ENCODE results near the gene ATP13A2. TPM values are rescaled to one million over a fixed set of nuclear protein-coding genes. Genes with fewer than 3 reads are reported as not detected.

The ATP13A2 gene
- total RNA-seq, 5 donors from 2014 or later (not counting 1 experiment from before 2014, with no cell fraction given), result 39.4 to 65.5 (median 58.2) TPM

DNA sequence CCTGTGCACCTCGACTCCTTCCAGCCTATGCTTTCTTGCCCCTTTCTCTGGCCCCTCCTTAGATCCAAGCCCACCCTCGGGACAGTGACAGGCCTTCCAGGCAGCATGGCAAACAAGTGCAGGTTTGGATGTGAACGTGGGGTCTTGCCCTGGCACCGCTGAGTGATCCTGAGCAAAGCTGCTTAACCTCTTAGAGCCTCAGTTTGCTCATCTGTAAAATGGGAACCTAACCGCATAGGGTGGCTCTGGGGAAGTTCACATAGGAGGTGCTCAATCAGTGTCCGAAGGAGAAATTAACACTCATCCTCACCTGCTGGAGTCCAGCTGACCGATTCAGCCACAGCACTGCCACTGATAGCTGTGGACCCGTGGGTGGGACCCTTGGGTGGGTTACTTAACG, 38.5 kb downstream of the ATP13A2 start:
- Mint-ChIP-seq H3K4me1 (no peaks in the 10 kb centered on the region), H3K9me3 (no peaks in the 10 kb centered on the region), H3K27me3 (no peaks in the 10 kb centered on the region), H3K27ac (no peak overlapping the region), H3K36me3 (peaks cover 4% of the 10 kb centered on the region), H3K4me3 (no peak overlapping the region)
- Histone ChIP-seq H3K27ac (ENCODE audit: low read length) (no peak overlapping the region), H3K9me3 (no peaks in the 10 kb centered on the region), H3K36me3 (ENCODE audit: control insufficient read depth in 2 of 2, extremely low read depth in 1 of 2, insufficient read depth in 1 of 2, low read length in 1 of 2) (peaks cover 3 to 5% of the 10 kb centered on the region in 2 donors), H3K4me1 (ENCODE audit: control insufficient read depth in 1 of 2, extremely low read depth in 1 of 2, insufficient read depth in 2 of 2, low read length in 2 of 2) (no peaks in the 10 kb centered on the region), H3K4me3 (ENCODE audit: control insufficient read depth in 1 of 2, extremely low read depth in 1 of 2, low read length in 1 of 2) (no peak overlapping the region), H3K27me3 (replicated peaks in 1 of 2; ENCODE audit: control insufficient read depth in 2 of 2, extremely low read depth in 1 of 2, insufficient read depth in 2 of 2, low read length in 1 of 2) (no peaks in the 10 kb centered on the region)
- DNase-seq (no peak), ATAC-seq (replicated peaks in 1 of 4) (no peak)
- ChIA-PET CTCF (no interaction called here), POLR2A (no interaction called here)
- WGBS (ENCODE audit: insufficient coverage), result 88% methylated on average over 7 of the region's 9 CpGs

DNA sequence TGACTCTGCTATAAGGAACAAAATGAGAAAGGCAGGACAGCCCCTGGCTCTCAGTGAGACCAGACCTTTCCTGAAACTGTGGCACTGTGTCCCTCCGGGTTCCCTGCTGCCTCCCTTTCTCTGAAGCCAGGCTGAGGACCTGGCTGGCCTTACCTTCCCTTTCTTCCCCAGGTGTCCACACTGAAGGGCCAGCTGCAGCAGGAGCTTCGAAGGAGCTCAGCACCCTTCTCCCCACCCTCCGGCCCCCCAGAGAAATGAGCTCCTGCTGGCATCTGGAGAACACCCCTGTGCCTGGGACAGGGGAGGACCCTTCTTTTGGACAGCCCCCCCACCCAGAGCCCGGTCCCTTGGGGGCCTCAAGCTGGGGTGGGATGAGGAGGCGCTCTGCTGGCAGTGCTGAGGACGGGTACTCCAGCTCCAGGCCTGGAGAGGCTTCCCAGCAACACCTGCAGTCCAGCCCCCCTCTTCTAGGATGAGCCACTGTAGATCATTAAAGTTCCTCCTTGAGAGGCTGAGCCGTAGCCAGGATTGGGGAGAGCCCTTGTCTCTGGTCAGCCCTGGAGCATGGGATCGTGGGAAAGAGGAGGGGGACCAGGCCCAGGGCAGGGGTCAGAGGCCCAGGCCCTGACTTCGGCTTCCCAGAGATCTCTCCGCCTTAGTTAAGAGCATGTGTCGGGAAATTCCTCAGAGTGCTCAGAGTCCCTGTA, 39.4 kb downstream of the ATP13A2 start:
- no peak overlapping the region for H3K27ac Mint-ChIP-seq
- ATAC-seq (replicated peaks in 1 of 4), result no peak
- Histone ChIP-seq H3K27me3 (replicated peaks in 1 of 2; ENCODE audit: control insufficient read depth in 2 of 2, extremely low read depth in 1 of 2, insufficient read depth in 2 of 2, low read length in 1 of 2) (no peaks in the 10 kb centered on the region), H3K4me1 (ENCODE audit: control insufficient read depth in 1 of 2, extremely low read depth in 1 of 2, insufficient read depth in 2 of 2, low read length in 2 of 2) (no peaks in the 10 kb centered on the region), H3K36me3 (ENCODE audit: control insufficient read depth in 2 of 2, extremely low read depth in 1 of 2, insufficient read depth in 1 of 2, low read length in 1 of 2) (peaks cover 3 to 6% of the 10 kb centered on the region in 2 donors), H3K27ac (ENCODE audit: low read length) (no peak overlapping the region), H3K9me3 (no peaks in the 10 kb centered on the region), H3K4me3 (ENCODE audit: control insufficient read depth in 1 of 2, extremely low read depth in 1 of 2, low read length in 1 of 2) (no peak overlapping the region)
- ChIA-PET POLR2A (no interaction called here), CTCF (no interaction called here)
- H3K4me3 Mint-ChIP-seq, result no peak overlapping the region
- WGBS (ENCODE audit: insufficient coverage), result 85% methylated on average over 3 of the region's 11 CpGs
- H3K4me1 Mint-ChIP-seq, result no peaks in the 10 kb centered on the region
- DNase-seq, result no peak
- H3K9me3 Mint-ChIP-seq, result no peaks in the 10 kb centered on the region
- peaks cover 5% of the 10 kb centered on the region for H3K36me3 Mint-ChIP-seq
- no peaks in the 10 kb centered on the region for H3K27me3 Mint-ChIP-seq

DNA sequence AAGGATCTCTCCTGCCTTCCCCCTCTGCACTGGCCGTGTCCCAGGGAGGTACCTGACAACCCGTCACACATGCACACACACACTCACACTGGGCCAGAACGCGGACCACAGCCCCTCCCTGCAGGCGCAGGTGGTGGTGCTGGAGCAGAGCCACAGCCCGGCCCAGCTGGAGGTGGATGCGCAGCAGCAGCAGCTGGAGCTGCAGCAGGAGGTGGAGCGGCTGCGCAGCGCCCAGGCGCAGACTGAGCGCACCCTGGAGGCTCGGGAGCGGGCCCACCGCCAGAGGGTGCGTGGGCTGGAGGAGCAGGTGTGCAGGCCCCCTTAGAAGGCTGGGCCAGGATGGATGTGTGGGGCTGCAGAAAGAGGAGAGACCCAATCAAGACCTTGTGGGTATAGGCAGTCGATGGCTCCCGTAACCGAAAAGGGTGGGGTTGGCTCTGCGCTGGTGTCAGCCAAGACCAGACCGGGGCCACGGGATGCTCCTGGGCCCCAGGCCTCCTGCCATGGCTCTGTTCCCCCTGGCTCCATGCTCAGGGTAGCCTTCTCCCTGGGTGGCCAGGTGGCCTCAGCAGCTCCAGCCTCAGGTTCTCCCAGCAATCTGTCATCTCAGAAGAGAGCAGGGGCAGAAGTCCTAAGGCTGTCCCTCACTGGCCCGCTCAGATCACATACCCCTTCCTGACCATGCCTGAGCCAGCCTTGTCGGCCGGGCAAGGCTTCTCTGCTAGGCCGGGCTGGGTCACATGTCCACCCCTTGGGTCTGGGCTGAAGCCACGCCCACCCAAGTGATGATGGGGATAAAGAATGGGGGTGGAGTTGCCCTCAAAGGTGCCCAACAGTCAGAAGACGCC, 40.2 kb downstream of the ATP13A2 start:
- H3K36me3 Mint-ChIP-seq, result peaks cover 8% of the 10 kb centered on the region
- H3K27me3 ChIP-seq (replicated peaks in 1 of 2; ENCODE audit: control insufficient read depth in 2 of 2, extremely low read depth in 1 of 2, insufficient read depth in 2 of 2, low read length in 1 of 2), result no peaks in the 10 kb centered on the region
- H3K27ac Mint-ChIP-seq, result no peak overlapping the region
- H3K9me3 Mint-ChIP-seq, result no peaks in the 10 kb centered on the region
- no peak for DNase-seq
- no peaks in the 10 kb centered on the region for H3K4me1 Mint-ChIP-seq
- ChIA-PET POLR2A (no interaction called here), CTCF (no interaction called here)
- no peaks in the 10 kb centered on the region for H3K4me1 ChIP-seq (ENCODE audit: control insufficient read depth in 1 of 2, extremely low read depth in 1 of 2, insufficient read depth in 2 of 2, low read length in 2 of 2)
- no peak for ATAC-seq (replicated peaks in 1 of 4)
- H3K27me3 Mint-ChIP-seq, result no peaks in the 10 kb centered on the region
- H3K27ac ChIP-seq (ENCODE audit: low read length), result no peak overlapping the region
- no peak overlapping the region for H3K4me3 ChIP-seq (ENCODE audit: control insufficient read depth in 1 of 2, extremely low read depth in 1 of 2, low read length in 1 of 2)
- peaks cover 3 to 9% of the 10 kb centered on the region in 2 donors for H3K36me3 ChIP-seq (ENCODE audit: control insufficient read depth in 2 of 2, extremely low read depth in 1 of 2, insufficient read depth in 1 of 2, low read length in 1 of 2)
- H3K4me3 Mint-ChIP-seq, result no peak overlapping the region
- no peaks in the 10 kb centered on the region for H3K9me3 ChIP-seq
- WGBS (ENCODE audit: insufficient coverage), result 89% methylated on average over 21 of the region's 28 CpGs

GRCh38 chr1:16970132-16970910, 41.4 kb downstream of the ATP13A2 start:
- H3K27me3 ChIP-seq (replicated peaks in 1 of 2; ENCODE audit: control insufficient read depth in 2 of 2, extremely low read depth in 1 of 2, insufficient read depth in 2 of 2, low read length in 1 of 2), result no peaks in the 10 kb centered on the region
- peaks cover 17% of the 10 kb centered on the region for H3K36me3 Mint-ChIP-seq
- WGBS (ENCODE audit: insufficient coverage), result 96% methylated on average over 24 of the region's 28 CpGs
- no peak overlapping the region for H3K4me3 ChIP-seq (ENCODE audit: control insufficient read depth in 1 of 2, extremely low read depth in 1 of 2, low read length in 1 of 2)
- no peak for DNase-seq
- no peaks in the 10 kb centered on the region for H3K4me1 ChIP-seq (ENCODE audit: control insufficient read depth in 1 of 2, extremely low read depth in 1 of 2, insufficient read depth in 2 of 2, low read length in 2 of 2)
- H3K27ac Mint-ChIP-seq, result no peak overlapping the region
- POLR2A ChIA-PET, result no interaction called here
- peaks cover 0 to under 1% (median 0%) of the 10 kb centered on the region in 3 donors for H3K4me1 Mint-ChIP-seq
- no peaks in the 10 kb centered on the region for H3K27me3 Mint-ChIP-seq
- CTCF ChIA-PET, result no interaction called here
- no peak overlapping the region for H3K4me3 Mint-ChIP-seq
- H3K9me3 Mint-ChIP-seq, result no peaks in the 10 kb centered on the region
- no peaks in the 10 kb centered on the region for H3K9me3 ChIP-seq
- H3K27ac ChIP-seq (ENCODE audit: low read length), result no peak overlapping the region
- peaks cover 10 to 15% of the 10 kb centered on the region in 2 donors for H3K36me3 ChIP-seq (ENCODE audit: control insufficient read depth in 2 of 2, extremely low read depth in 1 of 2, insufficient read depth in 1 of 2, low read length in 1 of 2)
- ATAC-seq (replicated peaks in 1 of 4), result no peak

DNA sequence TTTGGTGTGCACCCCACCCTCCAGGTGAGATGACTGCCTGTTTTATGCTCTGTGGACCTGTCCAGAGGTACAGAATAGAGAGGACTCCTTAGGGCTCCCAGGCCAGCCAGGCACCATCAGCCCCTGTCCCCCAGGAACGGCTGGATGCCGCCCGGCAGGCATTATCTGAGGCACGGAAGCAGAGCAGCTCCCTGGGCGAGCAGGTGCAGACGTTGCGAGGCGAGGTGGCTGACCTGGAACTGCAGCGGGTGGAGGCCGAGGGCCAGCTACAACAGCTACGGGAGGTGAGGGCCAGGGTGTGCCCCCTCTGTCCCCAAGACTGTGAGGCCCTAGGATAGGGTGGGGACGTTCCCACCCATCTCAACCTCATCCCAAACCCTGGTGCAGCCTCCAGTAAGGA, 42.1 kb downstream of the ATP13A2 start:
- Histone ChIP-seq H3K4me3 (ENCODE audit: control insufficient read depth in 1 of 2, extremely low read depth in 1 of 2, low read length in 1 of 2) (no peak overlapping the region), H3K4me1 (ENCODE audit: control insufficient read depth in 1 of 2, extremely low read depth in 1 of 2, insufficient read depth in 2 of 2, low read length in 2 of 2) (no peaks in the 10 kb centered on the region), H3K27me3 (replicated peaks in 1 of 2; ENCODE audit: control insufficient read depth in 2 of 2, extremely low read depth in 1 of 2, insufficient read depth in 2 of 2, low read length in 1 of 2) (no peaks in the 10 kb centered on the region), H3K36me3 (ENCODE audit: control insufficient read depth in 2 of 2, extremely low read depth in 1 of 2, insufficient read depth in 1 of 2, low read length in 1 of 2) (peaks cover 10 to 15% of the 10 kb centered on the region in 2 donors), H3K27ac (ENCODE audit: low read length) (no peak overlapping the region), H3K9me3 (no peaks in the 10 kb centered on the region)
- ChIA-PET CTCF (no interaction called here), POLR2A (no interaction called here)
- Mint-ChIP-seq H3K27ac (no peak overlapping the region), H3K9me3 (no peaks in the 10 kb centered on the region), H3K4me3 (no peak overlapping the region), H3K4me1 (peaks cover 0 to 5% (median 0%) of the 10 kb centered on the region in 3 donors), H3K36me3 (peaks cover 22% of the 10 kb centered on the region), H3K27me3 (no peaks in the 10 kb centered on the region)
- DNase-seq (no peak), ATAC-seq (replicated peaks in 1 of 4) (no peak)
- 98% methylated on average over 5 of the region's 12 CpGs for WGBS (ENCODE audit: insufficient coverage)

DNA sequence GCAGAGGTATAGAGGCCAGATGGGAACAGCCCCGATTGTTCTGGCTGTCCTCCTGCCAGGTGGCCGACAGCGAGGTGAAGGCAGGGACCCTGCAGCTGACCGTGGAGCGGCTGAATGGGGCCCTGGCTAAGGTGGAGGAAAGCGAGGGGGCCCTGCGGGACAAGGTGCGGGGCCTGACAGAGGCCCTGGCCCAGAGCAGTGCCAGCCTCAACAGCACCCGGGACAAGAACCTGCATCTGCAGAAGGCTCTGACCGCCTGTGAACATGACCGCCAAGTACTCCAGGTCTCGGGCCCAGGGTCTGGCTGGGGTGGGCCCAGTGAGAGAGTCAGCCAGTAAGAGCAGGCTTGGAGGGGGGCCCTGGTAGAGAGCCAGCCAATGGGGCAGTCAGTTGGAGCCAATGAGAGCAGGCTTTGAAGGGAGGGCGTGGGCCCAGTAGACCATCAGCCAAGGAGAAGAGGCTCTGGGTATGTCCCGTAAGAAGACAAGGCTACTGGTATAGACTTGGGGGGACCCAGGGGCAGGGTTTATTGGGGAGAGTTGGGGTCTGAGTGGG, 42.6 kb downstream of the ATP13A2 start:
- no peak overlapping the region for H3K4me3 ChIP-seq (ENCODE audit: control insufficient read depth in 1 of 2, extremely low read depth in 1 of 2, low read length in 1 of 2)
- no peak overlapping the region for H3K27ac ChIP-seq (ENCODE audit: low read length)
- Mint-ChIP-seq H3K27ac (no peak overlapping the region), H3K9me3 (no peaks in the 10 kb centered on the region), H3K27me3 (no peaks in the 10 kb centered on the region), H3K4me1 (peaks cover 0 to 5% (median 0%) of the 10 kb centered on the region in 3 donors), H3K36me3 (peaks cover 22% of the 10 kb centered on the region), H3K4me3 (no peak overlapping the region)
- no peaks in the 10 kb centered on the region for H3K9me3 ChIP-seq
- CTCF ChIA-PET, result no interaction called here
- H3K4me1 ChIP-seq (ENCODE audit: control insufficient read depth in 1 of 2, extremely low read depth in 1 of 2, insufficient read depth in 2 of 2, low read length in 2 of 2), result no peaks in the 10 kb centered on the region
- WGBS (ENCODE audit: insufficient coverage), result 96% methylated on average over 14 of the region's 14 CpGs
- peaks cover 10 to 15% of the 10 kb centered on the region in 2 donors for H3K36me3 ChIP-seq (ENCODE audit: control insufficient read depth in 2 of 2, extremely low read depth in 1 of 2, insufficient read depth in 1 of 2, low read length in 1 of 2)
- POLR2A ChIA-PET, result no interaction called here
- DNase-seq, result no peak
- ATAC-seq (replicated peaks in 1 of 4), result no peak
- no peaks in the 10 kb centered on the region for H3K27me3 ChIP-seq (replicated peaks in 1 of 2; ENCODE audit: control insufficient read depth in 2 of 2, extremely low read depth in 1 of 2, insufficient read depth in 2 of 2, low read length in 1 of 2)

Measured in T-cell (primary cell).